HG03045 (cell line): ENCODE results near the gene EGFLAM.

ENCODE experiments used
- ATAC-seq: cut with Tn5 transposase; IDR thresholded peaks from one replicate; pipeline ENCODE4 v1.9.1; 2021; ENCODE audit warnings: mild to moderate bottlenecking, moderate library complexity; ENCODE audit not compliant: unreplicated experiment

Gene EGFLAM

GRCh38 chr5:38258319-38259061, at the start of gene EGFLAM:
Gene EGFLAM, plus strand, starts transcription at chr5:38258559. Its CDS starts 196 bp downstream, at chr5:38258755.
- ATAC-seq = no peak

GRCh38 chr5:38208782-38209378, 49.5 kb upstream of the EGFLAM start:
- ATAC-seq = no peak

- ATAC-seq = no peak
Measured at GRCh38 chr5:38210676-38211353, 47.5 kb upstream of the EGFLAM start.

- no peak for ATAC-seq
Measured at GRCh38 chr5:38211354-38211710, 47.0 kb upstream of the EGFLAM start.

DNA sequence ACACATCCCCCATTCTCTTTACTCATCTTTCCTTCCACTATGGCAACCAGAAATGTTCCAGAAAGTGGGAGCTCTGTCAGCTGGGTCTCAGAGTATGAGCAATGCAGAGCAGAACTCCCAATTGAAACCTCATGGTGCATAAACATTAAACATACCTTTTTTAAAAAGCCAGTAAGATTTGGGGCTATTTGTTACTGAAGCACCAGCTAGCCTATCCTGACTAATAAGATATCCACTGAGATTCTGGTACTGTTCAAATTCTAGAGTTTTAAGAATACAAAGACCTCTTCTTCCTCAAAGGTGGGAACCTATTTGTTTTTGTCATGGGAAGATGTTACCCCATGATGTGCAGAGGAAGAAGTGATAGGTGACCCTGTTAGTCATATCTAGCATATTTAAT, 46.1 kb upstream of the EGFLAM start:
- ATAC-seq = no peak

DNA sequence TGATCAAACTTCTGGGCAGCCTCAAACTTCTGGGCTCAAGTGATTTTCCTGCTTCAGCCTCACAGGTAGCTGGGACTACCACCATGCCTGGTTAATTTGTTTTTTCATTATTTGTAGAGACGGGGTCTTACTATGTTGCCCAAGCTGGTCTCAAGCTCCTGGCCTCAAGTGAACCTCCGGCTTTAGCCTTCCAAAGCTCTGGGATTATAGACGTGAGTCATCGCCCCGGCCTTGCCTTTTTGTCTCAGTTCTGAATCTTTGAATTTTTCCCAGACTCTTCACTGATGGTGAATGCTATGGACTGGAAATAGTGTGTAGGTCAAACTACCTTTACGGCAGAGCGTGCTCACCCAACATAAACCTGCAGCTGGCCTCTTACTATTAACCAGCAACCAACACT, 32.3 kb upstream of the EGFLAM start:
- no peak for ATAC-seq

GRCh38 chr5:38228914-38229313, 29.4 kb upstream of the EGFLAM start:
- no peak for ATAC-seq

- no peak for ATAC-seq
Measured at GRCh38 chr5:38234737-38235136, 23.6 kb upstream of the EGFLAM start.

DNA sequence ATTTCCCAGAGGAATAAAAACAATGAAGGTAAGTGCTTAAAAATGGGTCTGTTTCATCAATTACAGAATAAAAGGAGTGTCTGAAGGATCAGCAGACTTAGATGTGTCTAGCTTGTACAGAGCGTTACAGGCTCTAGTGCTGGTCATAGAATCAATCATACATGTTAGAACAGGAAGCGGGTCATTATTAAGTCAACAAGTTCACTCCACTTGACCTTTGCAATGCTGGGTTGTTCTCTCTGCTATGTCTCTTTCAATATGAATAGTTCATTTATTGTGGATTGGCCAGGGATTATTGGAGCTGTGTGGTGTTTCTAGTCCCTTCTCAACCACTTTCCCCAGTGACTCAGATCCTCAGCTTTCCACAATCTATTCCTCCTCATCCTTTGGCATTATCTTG, 20.7 kb upstream of the EGFLAM start:
- no peak for ATAC-seq

GRCh38 chr5:38240212-38240611, 18.1 kb upstream of the EGFLAM start:
- ATAC-seq = no peak

GRCh38 chr5:38241655-38242054, 16.7 kb upstream of the EGFLAM start:
- ATAC-seq = no peak

GRCh38 chr5:38245307-38245706, 13.1 kb upstream of the EGFLAM start:
- ATAC-seq = no peak

DNA sequence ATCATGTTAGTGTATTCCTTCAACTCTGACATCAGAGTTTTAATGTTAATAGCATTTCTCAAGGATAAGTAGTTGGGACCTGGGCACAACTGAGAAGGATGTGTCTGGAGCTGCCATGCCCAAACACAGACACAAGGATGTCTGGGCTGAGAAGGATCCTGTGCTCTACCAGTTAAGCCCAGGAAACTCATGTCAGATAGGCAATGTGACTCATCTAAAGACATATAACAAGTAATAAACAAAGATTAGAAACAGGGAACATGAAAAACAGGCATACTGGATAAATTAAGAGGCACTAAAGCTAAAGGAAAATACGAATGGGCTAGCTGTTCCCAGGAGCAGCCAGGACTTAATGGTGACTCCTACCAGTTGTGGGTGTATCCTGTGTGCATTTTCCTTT, 9.1 kb upstream of the EGFLAM start:
- ATAC-seq = no peak

- ATAC-seq = no peak
Measured at GRCh38 chr5:38249812-38250211, 8.5 kb upstream of the EGFLAM start.

GRCh38 chr5:38250763-38251448, 7.5 kb upstream of the EGFLAM start:
- ATAC-seq = no peak

DNA sequence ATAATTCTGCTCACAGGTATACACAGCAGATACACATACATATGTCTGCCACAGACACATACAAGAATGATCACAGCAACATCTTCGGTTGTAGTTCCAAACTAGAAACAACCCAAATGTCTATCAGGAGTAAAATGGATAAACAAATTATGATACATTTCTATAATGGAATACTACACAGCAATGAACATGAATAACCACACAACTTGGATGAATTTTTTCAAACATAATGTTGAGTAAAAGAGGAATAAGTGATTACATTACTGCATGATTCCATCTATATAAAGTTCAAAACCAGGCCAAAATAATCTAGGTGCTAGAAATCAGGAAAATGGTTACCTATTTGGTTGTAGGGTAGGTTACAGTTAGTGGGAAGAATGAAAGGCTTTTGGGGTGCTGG, 4.6 kb upstream of the EGFLAM start:
- no peak for ATAC-seq

GRCh38 chr5:38257308-38258041, 884 bp upstream of the EGFLAM start:
- no peak for ATAC-seq

- no peak for ATAC-seq
Measured at GRCh38 chr5:38258042-38258318, 379 bp upstream of the EGFLAM start.

DNA sequence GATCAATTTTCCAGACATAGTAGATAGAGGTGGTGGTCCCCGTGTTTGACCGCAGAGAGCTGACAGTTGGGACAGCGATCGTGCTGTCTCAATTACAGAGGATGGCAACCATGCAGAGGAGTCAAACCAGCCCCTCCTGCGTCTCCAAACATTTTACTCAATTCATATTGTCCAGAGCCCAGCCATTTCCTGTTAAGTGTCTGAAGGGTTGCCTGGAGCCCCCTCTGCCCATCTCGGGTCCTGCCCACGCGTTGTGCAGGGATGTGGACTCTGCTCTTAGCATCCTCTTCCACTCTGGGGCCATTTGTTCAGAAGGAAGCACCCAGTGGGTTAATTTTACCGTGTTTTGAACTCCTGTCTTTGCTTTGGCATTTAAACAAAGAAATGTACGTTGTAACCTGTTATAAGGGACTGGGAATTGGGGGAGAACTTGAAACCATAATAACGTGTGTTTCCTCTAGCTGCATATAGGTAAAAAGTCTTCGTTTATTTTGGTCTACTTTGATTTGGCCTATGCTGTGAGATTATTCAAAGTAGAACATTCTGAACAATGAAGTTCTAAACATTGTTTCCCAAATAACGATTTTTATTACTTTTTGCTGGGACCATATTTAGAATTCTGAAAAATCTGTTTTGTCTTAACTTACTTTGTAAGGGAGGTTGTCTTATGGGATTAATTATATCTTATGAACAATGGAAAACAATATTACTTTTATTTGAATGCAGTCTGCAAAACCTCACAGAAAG, 876 bp downstream of the EGFLAM start:
- ATAC-seq = no peak

- no peak for ATAC-seq
Measured at GRCh38 chr5:38259809-38260160, 1.4 kb downstream of the EGFLAM start.

GRCh38 chr5:38263983-38264382, 5.6 kb downstream of the EGFLAM start:
- ATAC-seq = no peak
